Choroid plexus epithelial cell (primary cell): Measurements from ENCODE around the gene GRIK2.

ENCODE experiments used
- DNase-seq: peaks from one replicate; pipeline ENCODE4 v3.0.0-alpha.2; 2010; ENCODE audit warnings: low read depth
- H3K4me3 ChIP-seq: 2 replicates; pipeline ENCODE4 v1.5.1; 2011; ENCODE audit warnings: low read depth, mild to moderate bottlenecking, control low read depth, low read length, moderate library complexity
- TF ChIP-seq, protein P1 (sequence below): conservative IDR thresholded peaks from 2 replicates; pipeline ENCODE4 v1.5.1; 2011; ENCODE audit warnings: low read depth, mild to moderate bottlenecking, control low read depth, inconsistent platforms, low read length, moderate library complexity

GRIK2 gene

DNA sequence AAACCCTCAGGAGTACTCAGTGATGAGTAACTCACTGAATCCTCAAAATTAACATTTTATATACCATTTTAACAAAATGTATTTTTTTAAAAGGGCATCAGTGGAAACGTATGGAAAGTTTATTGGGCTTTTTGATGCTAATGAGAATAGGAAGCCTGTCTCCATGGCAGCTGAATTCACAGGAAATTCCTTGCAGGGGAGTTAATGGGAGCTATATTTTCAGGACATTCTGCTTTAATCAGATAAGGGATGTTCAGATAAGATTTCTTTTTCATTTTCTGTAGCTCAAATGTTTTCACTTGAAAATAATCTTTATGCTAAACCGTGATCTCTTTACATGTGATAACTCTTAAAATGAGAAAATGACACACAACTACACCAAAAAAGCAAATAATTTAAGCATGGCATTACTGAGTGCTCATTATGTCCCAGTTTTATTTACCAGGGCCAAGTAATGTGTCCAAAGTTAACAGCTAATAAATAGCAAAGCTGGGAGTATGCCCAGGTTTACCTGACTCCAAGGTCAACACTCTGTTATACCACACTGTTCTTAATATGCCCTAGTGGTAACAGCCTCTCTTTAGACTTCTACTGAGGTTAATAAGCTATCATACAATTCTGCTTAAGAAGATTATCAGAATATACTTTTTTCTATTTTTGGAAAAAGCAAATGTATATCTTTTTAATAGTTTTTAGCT lies 348.1 kb downstream of the GRIK2 start:
- no peak for DNase-seq
- TF ChIP-seq, protein P1, sequence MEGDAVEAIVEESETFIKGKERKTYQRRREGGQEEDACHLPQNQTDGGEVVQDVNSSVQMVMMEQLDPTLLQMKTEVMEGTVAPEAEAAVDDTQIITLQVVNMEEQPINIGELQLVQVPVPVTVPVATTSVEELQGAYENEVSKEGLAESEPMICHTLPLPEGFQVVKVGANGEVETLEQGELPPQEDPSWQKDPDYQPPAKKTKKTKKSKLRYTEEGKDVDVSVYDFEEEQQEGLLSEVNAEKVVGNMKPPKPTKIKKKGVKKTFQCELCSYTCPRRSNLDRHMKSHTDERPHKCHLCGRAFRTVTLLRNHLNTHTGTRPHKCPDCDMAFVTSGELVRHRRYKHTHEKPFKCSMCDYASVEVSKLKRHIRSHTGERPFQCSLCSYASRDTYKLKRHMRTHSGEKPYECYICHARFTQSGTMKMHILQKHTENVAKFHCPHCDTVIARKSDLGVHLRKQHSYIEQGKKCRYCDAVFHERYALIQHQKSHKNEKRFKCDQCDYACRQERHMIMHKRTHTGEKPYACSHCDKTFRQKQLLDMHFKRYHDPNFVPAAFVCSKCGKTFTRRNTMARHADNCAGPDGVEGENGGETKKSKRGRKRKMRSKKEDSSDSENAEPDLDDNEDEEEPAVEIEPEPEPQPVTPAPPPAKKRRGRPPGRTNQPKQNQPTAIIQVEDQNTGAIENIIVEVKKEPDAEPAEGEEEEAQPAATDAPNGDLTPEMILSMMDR: no peak
- H3K4me3 ChIP-seq: no peak overlapping the region

DNA sequence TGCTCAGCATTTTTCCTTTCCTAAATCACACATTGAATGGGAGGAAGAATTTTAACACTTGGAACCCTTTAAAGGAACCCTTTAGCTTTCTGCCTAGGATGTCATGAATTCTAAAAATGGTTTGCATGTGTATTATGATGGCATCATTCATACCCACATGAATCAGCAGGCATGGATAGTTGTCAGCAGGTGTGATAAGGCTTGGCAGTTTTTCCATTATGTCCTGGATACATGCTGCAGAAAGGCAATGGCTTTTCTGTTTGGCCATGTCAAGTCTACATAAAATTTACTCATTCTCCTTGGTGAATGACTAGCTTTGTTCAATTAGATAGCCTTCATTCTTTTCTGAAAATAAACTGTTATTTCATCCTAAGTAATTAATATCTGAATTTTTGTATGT lies 353.7 kb downstream of the GRIK2 start:
- no peak overlapping the region for H3K4me3 ChIP-seq
- TF ChIP-seq, protein P1: no peak
- no peak for DNase-seq

DNA sequence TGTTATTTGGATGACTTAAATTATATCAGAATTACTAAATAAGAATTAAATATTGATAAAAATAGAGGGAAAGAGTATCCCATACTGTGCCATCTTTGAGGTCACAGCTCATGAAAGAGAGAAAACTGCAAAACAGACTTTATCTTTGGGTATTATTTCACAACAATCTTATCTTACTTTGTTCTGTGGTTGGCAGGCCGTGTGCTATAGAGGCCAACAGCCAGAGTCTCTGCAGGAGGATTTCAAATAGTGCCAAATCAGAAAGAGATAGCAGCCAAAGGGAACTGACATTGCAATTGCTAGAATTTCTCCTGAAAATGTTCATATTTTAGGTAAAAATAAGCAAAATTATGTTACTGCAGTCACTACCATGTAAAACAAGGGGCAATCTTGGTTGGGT lies 354.2 kb downstream of the GRIK2 start:
- H3K4me3 ChIP-seq: no peak overlapping the region
- TF ChIP-seq, protein P1: no peak
- DNase-seq: peak; percentile 28

DNA sequence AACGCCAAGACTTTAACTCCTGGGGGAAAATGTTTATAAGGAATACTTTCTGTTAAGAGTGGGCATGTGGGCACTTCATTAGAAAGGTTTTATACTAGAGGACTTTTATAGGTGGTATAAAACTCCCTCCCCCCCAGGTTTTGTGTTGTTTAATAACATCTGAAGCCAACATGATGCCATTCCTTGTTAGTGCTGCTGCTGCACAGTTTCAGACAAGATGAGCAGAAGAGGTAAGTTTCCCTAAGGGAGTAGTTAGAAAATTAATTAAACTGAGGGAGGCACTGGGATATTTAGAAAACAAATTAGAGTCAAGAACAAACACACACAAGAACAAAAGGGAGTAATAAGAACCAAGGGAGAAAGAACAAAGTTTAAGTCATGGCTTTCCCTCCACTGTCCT lies 362.4 kb downstream of the GRIK2 start:
- H3K4me3 ChIP-seq: no peak overlapping the region
- no peak for DNase-seq
- TF ChIP-seq, protein P1: no peak

DNA sequence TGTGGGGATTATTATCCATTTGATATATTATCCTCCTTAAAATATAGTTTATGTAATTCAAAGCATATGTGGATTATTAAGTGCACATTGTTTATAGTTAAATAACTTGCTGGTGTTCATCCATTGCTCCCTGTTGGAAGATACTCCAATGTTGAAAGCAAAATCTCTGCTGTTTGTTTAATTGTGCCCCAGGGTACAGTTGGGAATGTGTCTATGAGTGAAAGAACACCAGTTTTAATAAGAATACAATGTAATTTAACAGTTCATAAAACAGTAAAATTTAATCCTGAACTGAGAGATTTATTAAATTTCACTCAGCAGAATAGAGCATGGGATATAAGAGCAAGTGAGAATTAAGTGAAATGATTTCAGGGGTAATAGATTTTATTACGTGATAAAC lies 364.9 kb downstream of the GRIK2 start:
- no peak overlapping the region for H3K4me3 ChIP-seq
- DNase-seq: no peak
- TF ChIP-seq, protein P1: no peak

DNA sequence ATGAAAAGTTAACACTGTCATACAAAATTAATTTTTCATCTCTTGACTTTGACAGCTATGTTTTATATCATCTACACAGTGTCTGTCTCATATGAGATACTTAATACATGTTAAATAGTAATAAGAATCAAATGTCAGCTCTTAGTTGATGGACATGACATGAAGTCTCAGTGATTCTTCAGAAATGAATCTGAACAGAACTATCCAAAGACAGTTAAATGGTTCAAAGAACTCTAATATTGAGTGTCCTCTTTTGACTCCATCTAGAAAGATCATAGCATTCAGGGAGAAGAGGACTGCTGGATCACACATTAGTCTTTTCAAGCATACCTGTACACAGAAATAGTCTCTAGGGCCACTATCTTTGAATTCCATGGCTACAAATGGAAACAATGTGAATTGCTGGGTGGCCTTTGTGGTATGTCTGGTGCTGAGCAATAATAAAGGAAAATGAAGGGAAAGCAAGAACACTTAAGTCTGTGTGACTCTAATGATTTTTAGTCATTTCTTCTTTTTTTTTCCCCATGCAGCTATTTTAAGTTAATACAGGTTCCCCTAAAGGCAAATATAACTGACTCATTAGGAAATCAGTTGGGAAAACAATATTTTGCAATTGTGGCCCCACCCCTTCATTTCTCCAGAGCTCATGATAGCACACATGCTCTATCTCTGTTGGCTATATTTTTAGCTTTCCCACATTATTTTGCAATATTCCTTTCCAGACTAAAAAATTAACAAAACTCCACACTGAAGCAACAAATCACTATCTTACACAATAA lies 367.5 kb downstream of the GRIK2 start:
- H3K4me3 ChIP-seq: no peak overlapping the region
- peak; percentile 88 for DNase-seq
- TF ChIP-seq, protein P1: no peak
